Esophagus squamous epithelium (tissue), 5 donors: Measurements from ENCODE around the gene KRT38. TPM values are rescaled to one million over a fixed set of nuclear protein-coding genes. Genes with fewer than 3 reads are reported as not detected.

Experiments
- DNase-seq: peaks from one replicate; lab custom pipeline; 2025; lab: John Stamatoyannopoulos, UW
- H3K27ac ChIP-seq, 4 donors: fragments of 200-600 bp; sonication (generic); one replicate each; pipeline ENCODE4 v1.5.1; 2016 to 2019; ENCODE audit warnings: mild to moderate bottlenecking in 1 of 4
- H3K27me3 ChIP-seq, 4 donors: fragments of 200-600 bp; sonication (generic); 1 replicate in 3 of 4; 2 replicates in 1 of 4; pipeline versions ENCODE4 v1.5.1 to v1.6.0; 2017 to 2021; ENCODE audit warnings: antibody characterized with exemption in 1 of 4
- H3K36me3 ChIP-seq, 3 donors: fragments of 200-600 bp; sonication (generic); one replicate each; pipeline ENCODE4 v1.5.1; 2016 to 2019
- H3K4me1 ChIP-seq, 3 donors: fragments of 200-600 bp; sonication (generic); one replicate each; pipeline ENCODE4 v1.5.1; 2017 to 2019
- H3K4me3 ChIP-seq, 4 donors: fragments of 200-600 bp; sonication (generic); 1 replicate in 3 of 4; 2 replicates in 1 of 4; pipeline ENCODE4 v1.5.1; 2016 to 2019; ENCODE audit warnings: mild to moderate bottlenecking in 2 of 4, moderate library complexity in 1 of 4
- H3K9me3 ChIP-seq, 3 donors: fragments of 200-600 bp; sonication (generic); one replicate each; pipeline ENCODE4 v1.5.1; 2016 to 2019
- CTCF ChIP-seq, 6 experiments: fragments of 450-650 bp in 4 of 6; fragments of 200-600 bp in 2 of 6; sonication (generic) in 2 of 6; IDR thresholded peaks; one replicate each; pipeline ENCODE4 v1.5.1; 2016 to 2019; ENCODE audit warnings: antibody characterized with exemption in 6 of 6, mild to moderate bottlenecking in 4 of 6, moderate library complexity in 4 of 6
- POLR2A ChIP-seq, 4 donors: fragments of 450-650 bp; IDR thresholded peaks; one replicate each; pipeline ENCODE4 v1.6.1; 2017; ENCODE audit warnings: antibody characterized with exemption in 4 of 4, mild to moderate bottlenecking in 4 of 4, moderate library complexity in 3 of 4
- WGBS, 2 donors: methylation state at CpG; one replicate each; pipeline ENCODE4 v1.1.5; 2018; 5-methylcytosine and 5-hydroxymethylcytosine counted together
- intact Hi-C: fragments of 100-400 bp; cut with DNase I; formaldehyde crosslinking; loops from one replicate; pipeline ENCODE4 v1.15.0; 2022
- total RNA-seq, 4 donors: library from RNA; depleted of rRNA; stranded (reverse); fragments of >200 nt; gene quantifications; one replicate each; pipeline ENCODE4 v1.1.0, GENCODE V29; 2016
- donor health status: DM: yes; HTN: yes; CAD: no.

KRT38 gene
- total RNA-seq, 4 donors from 2014 or later, result 0.18 TPM; not detected in 3

GRCh38 chr17:41439375-41439774 lies 1.4 kb downstream of the KRT38 start:
- no peak for DNase-seq
- Histone ChIP-seq H3K4me1 (no peaks in the 10 kb centered on the region), H3K9me3 (no peaks in the 10 kb centered on the region), H3K4me3 (no peak overlapping the region), H3K27me3 (peaks cover 0 to 13% (median 0%) of the 10 kb centered on the region in 4 donors), H3K27ac (no peak overlapping the region), H3K36me3 (no peaks in the 10 kb centered on the region)
- TF ChIP-seq CTCF (IDR thresholded peaks at IDR 0.05), result no peak
- TF ChIP-seq POLR2A (IDR thresholded peaks at IDR 0.05), result no peak
- WGBS, 2 donors, result 83 to 91% methylated on average over 4 of the region's 5 CpGs
- intact Hi-C loops, result no loop called here

- Histone ChIP-seq H3K36me3 (no peaks in the 10 kb centered on the region), H3K4me3 (no peak overlapping the region), H3K27ac (no peak overlapping the region), H3K27me3 (peaks cover 0 to 4% (median 0%) of the 10 kb centered on the region in 4 donors), H3K4me1 (no peaks in the 10 kb centered on the region), H3K9me3 (no peaks in the 10 kb centered on the region)
- no peak for DNase-seq
- WGBS, 2 donors, result 89% methylated on average over 9 of the region's 9 CpGs
- intact Hi-C loops, result no loop called here
- TF ChIP-seq POLR2A (IDR thresholded peaks at IDR 0.05) (no peak), CTCF (IDR thresholded peaks at IDR 0.05) (no peak)
Measured at GRCh38 chr17:41437769-41438168, 3.0 kb downstream of the KRT38 start.

GRCh38 chr17:41437254-41437653 lies 3.5 kb downstream of the KRT38 start:
- Histone ChIP-seq H3K36me3 (no peaks in the 10 kb centered on the region), H3K4me1 (no peaks in the 10 kb centered on the region), H3K27ac (no peak overlapping the region), H3K27me3 (peaks cover 0 to 4% (median 0%) of the 10 kb centered on the region in 4 donors), H3K4me3 (no peak overlapping the region), H3K9me3 (no peaks in the 10 kb centered on the region)
- no peak for DNase-seq
- TF ChIP-seq POLR2A (IDR thresholded peaks at IDR 0.05), result no peak
- no peak for TF ChIP-seq CTCF (IDR thresholded peaks at IDR 0.05)
- intact Hi-C loops, result no loop called here
- WGBS, 2 donors, result 75 to 92% methylated on average over 7 of the region's 7 CpGs

- no peaks in the 10 kb centered on the region for H3K9me3 ChIP-seq
- TF ChIP-seq POLR2A (IDR thresholded peaks at IDR 0.05) (no peak), CTCF (IDR thresholded peaks at IDR 0.05) (no peak)
- H3K27me3 ChIP-seq, result no peaks in the 10 kb centered on the region
- intact Hi-C loops, result no loop called here
- H3K27ac ChIP-seq, result no peak overlapping the region
- H3K4me1 ChIP-seq, result no peaks in the 10 kb centered on the region
- no peak overlapping the region for H3K4me3 ChIP-seq
- no peaks in the 10 kb centered on the region for H3K36me3 ChIP-seq
- WGBS, 2 donors, result 55 to 70% methylated on average over 5 of the region's 5 CpGs
- no peak for DNase-seq
Measured at GRCh38 chr17:41434415-41434814, 6.4 kb downstream of the KRT38 start.

GRCh38 chr17:41434005-41434404 lies 6.8 kb downstream of the KRT38 start:
- WGBS, 2 donors, result 68 to 72% methylated on average over 3 to 4 of the region's 4 CpGs
- Histone ChIP-seq H3K9me3 (no peaks in the 10 kb centered on the region), H3K36me3 (no peaks in the 10 kb centered on the region), H3K27ac (no peak overlapping the region), H3K4me3 (no peak overlapping the region), H3K4me1 (no peaks in the 10 kb centered on the region), H3K27me3 (no peaks in the 10 kb centered on the region)
- intact Hi-C loops, result no loop called here
- no peak for DNase-seq
- no peak for TF ChIP-seq CTCF (IDR thresholded peaks at IDR 0.05)
- no peak for TF ChIP-seq POLR2A (IDR thresholded peaks at IDR 0.05)
